Measurements from ENCODE around the gene BOD1. TPM values are rescaled to one million over a fixed set of nuclear protein-coding genes. Genes with fewer than 3 reads are reported as not detected.

The BOD1 gene
- polyA plus RNA-seq, 2 of the 4 experiments (the other 2 are of a cell fraction) = 59.1 to 102 TPM

- CTCF ChIA-PET = interaction anchor here (0.5 to 2.4 kb wide), 4 partner anchors 10 to 992 kb away, joined by 3 to 13 read pairs (median 4); no protein-coding TSS in a partner anchor
- no peak overlapping the region for H3K4me2 ChIP-seq
- FAIRE-seq (no peak), ATAC-seq (no peak), DNase-seq (ENCODE audit: low read depth in 1 of 2, low spot score in 1 of 2) (no peak)
- no peaks in the 10 kb centered on the region for H3K4me1 ChIP-seq
- no peak overlapping the region for H3K4me3 ChIP-seq
- POLR2A ChIA-PET = no interaction called here
- 54% methylated on average over 6 of the region's 6 CpGs for WGBS (ENCODE audit: missing lambda C conversion rate)
- TF ChIP-seq MAX (IDR thresholded peaks at IDR 0.05) = no peak
- no peak for TF ChIP-seq NFE2L2 (conservative IDR thresholded peaks at IDR 0.05; ENCODE audit: low read length)
- no peak for TF ChIP-seq CHD2 (IDR thresholded peaks at IDR 0.05; ENCODE audit: low read length, partially characterized antibody)
- no peak for TF ChIP-seq HDAC2 (IDR thresholded peaks at IDR 0.05)
- TF ChIP-seq CEBPB (IDR thresholded peaks at IDR 0.05) = no peak
- no peak for TF ChIP-seq CBX2 (IDR thresholded peaks at IDR 0.05; ENCODE audit: borderline replicate concordance, low read depth)
- no peak for TF ChIP-seq JUN (IDR thresholded peaks at IDR 0.05)
- no peak for TF ChIP-seq CHD4 (IDR thresholded peaks at IDR 0.05; ENCODE audit: borderline replicate concordance)
- no peak for TF ChIP-seq BHLHE40 (IDR thresholded peaks at IDR 0.05; ENCODE audit: low read depth, low read length)
- no peak for TF ChIP-seq ESRRA (IDR thresholded peaks at IDR 0.05; ENCODE audit: borderline replicate concordance, low read length)
- no peak for TF ChIP-seq ZFP36 (IDR thresholded peaks at IDR 0.05; ENCODE audit: borderline replicate concordance, partially characterized antibody)
- no peak for TF ChIP-seq EP300 (IDR thresholded peaks at IDR 0.05)
- no peak for TF ChIP-seq USF2 (IDR thresholded peaks at IDR 0.05)
- no peak for TF ChIP-seq FOSL2 (IDR thresholded peaks at IDR 0.05)
- no peak for TF ChIP-seq FOSL2 (CRISPR knock-in tag; IDR thresholded peaks at IDR 0.05)
- no peak for TF ChIP-seq MAZ (IDR thresholded peaks at IDR 0.05; ENCODE audit: borderline replicate concordance, low read depth, low read length)
- TF ChIP-seq RNF2 (IDR thresholded peaks at IDR 0.05; ENCODE audit: borderline replicate concordance, low read depth) = no peak
- no peak for TF ChIP-seq HEYL (CRISPR knock-in tag; IDR thresholded peaks at IDR 0.05)
- no peak for TF ChIP-seq PHF8 (IDR thresholded peaks at IDR 0.05; ENCODE audit: borderline replicate concordance, low read depth)
- no peak overlapping the region for H3K27ac ChIP-seq
- H3K9me3 ChIP-seq = peaks cover 35% of the 10 kb centered on the region
Measured at GRCh38 chr5:173562451-173562850, 54.0 kb downstream of the BOD1 start.

All from A549 (cell line).